ENCODE measurements around the gene CCNI2. TPM values are rescaled to one million over a fixed set of nuclear protein-coding genes. Genes with fewer than 3 reads are reported as not detected.

Gene CCNI2
- total and polyA plus RNA-seq, 8 donors = 0.42 to 2.5 (median 1.1) TPM

GRCh38 chr5:132736853-132737833, 10.1 kb upstream of the CCNI2 start, which contains the start of gene KIF3A:
TSS of gene KIF3A (minus strand) at chr5:132737546. CDS start at chr5:132737419, 127 bp downstream.
- Histone ChIP-seq H3K36me3 (no peaks in the 10 kb centered on the region), H3K27ac (peak within 1 kb of the TSS in 1 of 2 donors; percentile 77), H3K4me1 (peaks cover 0 to 11% of the 10 kb centered on the region in 2 donors), H3K9me3 (no peaks in the 10 kb centered on the region), H3K4me3 (peak within 1 kb of the TSS; percentile 78 to 84), H3K27me3 (peaks cover 0 to 19% of the 10 kb centered on the region in 2 donors)
- intact Hi-C loops (cut with DNase I) = no loop called here
- peak; percentile 89 to 99 (median 96) for DNase-seq
- TF ChIP-seq, protein P1, sequence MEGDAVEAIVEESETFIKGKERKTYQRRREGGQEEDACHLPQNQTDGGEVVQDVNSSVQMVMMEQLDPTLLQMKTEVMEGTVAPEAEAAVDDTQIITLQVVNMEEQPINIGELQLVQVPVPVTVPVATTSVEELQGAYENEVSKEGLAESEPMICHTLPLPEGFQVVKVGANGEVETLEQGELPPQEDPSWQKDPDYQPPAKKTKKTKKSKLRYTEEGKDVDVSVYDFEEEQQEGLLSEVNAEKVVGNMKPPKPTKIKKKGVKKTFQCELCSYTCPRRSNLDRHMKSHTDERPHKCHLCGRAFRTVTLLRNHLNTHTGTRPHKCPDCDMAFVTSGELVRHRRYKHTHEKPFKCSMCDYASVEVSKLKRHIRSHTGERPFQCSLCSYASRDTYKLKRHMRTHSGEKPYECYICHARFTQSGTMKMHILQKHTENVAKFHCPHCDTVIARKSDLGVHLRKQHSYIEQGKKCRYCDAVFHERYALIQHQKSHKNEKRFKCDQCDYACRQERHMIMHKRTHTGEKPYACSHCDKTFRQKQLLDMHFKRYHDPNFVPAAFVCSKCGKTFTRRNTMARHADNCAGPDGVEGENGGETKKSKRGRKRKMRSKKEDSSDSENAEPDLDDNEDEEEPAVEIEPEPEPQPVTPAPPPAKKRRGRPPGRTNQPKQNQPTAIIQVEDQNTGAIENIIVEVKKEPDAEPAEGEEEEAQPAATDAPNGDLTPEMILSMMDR (IDR thresholded peaks at IDR 0.05) = peak in 1 of 2 donors; percentile 47
- ATAC-seq = peak; percentile 98

DNA sequence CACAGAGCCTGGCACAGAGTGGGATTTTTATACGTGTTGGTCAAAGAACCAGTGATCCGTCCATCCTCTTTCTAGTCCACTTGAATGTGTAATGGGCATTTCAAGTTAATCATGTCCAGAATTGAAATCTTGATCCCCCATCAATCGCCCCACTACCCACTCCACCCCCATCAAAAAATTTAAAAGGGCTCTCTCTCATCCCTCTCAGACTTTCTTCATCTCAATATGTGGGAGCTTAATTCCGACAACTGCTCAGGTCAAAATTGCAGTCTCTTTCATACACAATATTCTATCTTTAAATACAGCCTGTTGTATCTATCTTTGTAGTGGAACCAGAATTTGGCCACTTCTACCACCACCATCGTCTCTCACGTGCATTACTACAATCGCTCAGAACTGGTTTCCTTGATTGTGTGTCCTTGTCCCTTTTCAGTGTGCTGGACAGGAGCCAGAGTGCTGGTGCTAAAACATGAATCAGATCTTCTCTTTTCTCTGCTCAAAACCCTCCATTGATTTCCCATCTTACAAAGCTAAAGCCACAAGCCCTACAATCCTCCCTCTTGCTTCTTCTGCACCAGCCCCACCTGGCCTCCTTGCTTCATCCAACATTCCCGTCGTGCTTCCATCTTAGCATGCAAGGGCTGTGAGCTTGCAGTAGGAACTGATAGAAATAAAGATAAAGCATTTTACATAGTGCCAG, 9.1 kb upstream of the CCNI2 start:
- peak overlapping the region in 1 of 2 donors; percentile 77 for H3K27ac ChIP-seq
- DNase-seq (no peak), ATAC-seq (no peak)
- TF ChIP-seq, protein P1 (IDR thresholded peaks at IDR 0.05) = no peak
- H3K4me3 ChIP-seq = peak overlapping the region; percentile 78 to 84
- no peaks in the 10 kb centered on the region for H3K9me3 ChIP-seq
- intact Hi-C loops (cut with DNase I) = no loop called here
- H3K36me3 ChIP-seq = no peaks in the 10 kb centered on the region
- peaks cover 0 to 21% of the 10 kb centered on the region in 2 donors for H3K27me3 ChIP-seq
- peaks cover 0 to 11% of the 10 kb centered on the region in 2 donors for H3K4me1 ChIP-seq

DNA sequence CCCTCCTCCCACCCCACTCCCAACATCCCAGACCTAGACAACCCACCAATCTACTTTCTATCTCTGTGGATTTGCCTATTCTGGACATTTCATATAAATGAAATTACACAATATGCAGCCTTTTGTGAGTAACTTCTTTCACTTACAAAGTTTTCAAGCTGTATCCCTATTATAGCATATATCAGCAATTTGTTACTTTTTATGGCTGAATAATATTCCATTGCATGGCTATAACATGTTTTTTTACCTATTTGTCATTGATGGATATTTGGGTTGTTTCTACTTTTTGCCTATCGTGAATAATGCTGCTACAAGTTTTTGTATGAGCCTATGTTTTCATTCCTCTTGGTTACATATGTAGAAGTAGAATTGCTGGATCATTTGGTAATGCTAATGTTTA, 8.0 kb upstream of the CCNI2 start:
- no peaks in the 10 kb centered on the region for H3K9me3 ChIP-seq
- H3K36me3 ChIP-seq = no peaks in the 10 kb centered on the region
- intact Hi-C loops (cut with DNase I) = no loop called here
- TF ChIP-seq, protein P1 (IDR thresholded peaks at IDR 0.05) = no peak
- peaks cover 0 to 11% of the 10 kb centered on the region in 2 donors for H3K4me1 ChIP-seq
- H3K27me3 ChIP-seq = peaks cover 0 to 32% of the 10 kb centered on the region in 2 donors
- no peak for ATAC-seq
- no peak overlapping the region for H3K27ac ChIP-seq
- no peak for DNase-seq
- H3K4me3 ChIP-seq = no peak overlapping the region

DNA sequence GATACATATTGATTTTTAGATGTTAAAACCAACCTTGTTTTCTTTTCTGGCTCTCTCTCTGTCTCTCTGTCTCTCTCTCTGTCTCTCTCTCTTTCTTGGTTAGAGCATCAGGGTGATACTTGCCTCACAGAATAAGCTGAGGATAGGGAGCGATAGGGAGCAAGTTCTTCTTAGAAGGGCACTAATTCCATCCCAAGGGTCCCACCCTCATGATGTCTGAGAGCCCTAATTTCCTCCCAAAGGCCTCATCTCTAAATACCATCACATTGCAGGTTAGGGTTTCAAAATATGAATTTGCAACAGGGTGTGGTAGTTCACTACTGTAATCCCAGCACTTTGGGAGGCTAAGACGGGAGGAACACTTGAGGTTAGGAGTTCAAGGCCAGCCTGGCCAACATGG, 5.1 kb upstream of the CCNI2 start:
- TF ChIP-seq, protein P1 (IDR thresholded peaks at IDR 0.05) = no peak
- DNase-seq (no peak), ATAC-seq (no peak)
- H3K4me3 ChIP-seq = no peak overlapping the region
- H3K9me3 ChIP-seq = no peaks in the 10 kb centered on the region
- no peak overlapping the region for H3K27ac ChIP-seq
- H3K36me3 ChIP-seq = no peaks in the 10 kb centered on the region
- H3K27me3 ChIP-seq = peaks cover 17 to 61% of the 10 kb centered on the region in 2 donors
- intact Hi-C loops (cut with DNase I) = no loop called here
- peaks cover 4 to 11% of the 10 kb centered on the region in 2 donors for H3K4me1 ChIP-seq

DNA sequence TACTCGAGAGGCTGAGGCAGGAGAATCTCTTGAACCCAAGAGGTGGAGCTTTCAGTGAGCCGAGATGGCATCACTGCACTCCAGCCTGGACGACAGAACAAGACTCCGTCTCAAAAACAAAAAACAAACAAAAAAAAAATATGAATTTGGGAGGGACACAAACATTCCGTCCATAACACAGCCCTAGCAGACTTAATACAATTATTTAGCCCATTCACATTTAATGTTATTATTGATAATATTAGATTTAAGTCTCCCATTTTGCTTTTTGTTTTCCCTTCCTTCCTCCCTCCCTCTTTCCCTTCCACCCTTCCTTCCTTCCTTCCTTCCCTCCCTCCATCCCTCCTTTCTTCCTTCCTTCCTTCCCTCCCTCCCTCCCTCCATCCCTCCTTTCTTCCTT, 4.6 kb upstream of the CCNI2 start:
- no peak for DNase-seq
- TF ChIP-seq, protein P1 (IDR thresholded peaks at IDR 0.05) = no peak
- Histone ChIP-seq H3K27ac (no peak overlapping the region), H3K4me1 (peaks cover 6 to 14% of the 10 kb centered on the region in 2 donors), H3K9me3 (no peaks in the 10 kb centered on the region), H3K27me3 (peaks cover 22 to 66% of the 10 kb centered on the region in 2 donors), H3K4me3 (no peak overlapping the region), H3K36me3 (no peaks in the 10 kb centered on the region)
- ATAC-seq = no peak
- intact Hi-C loops (cut with DNase I) = no loop called here

All from left lung (tissue), 10 donors.